Measurements from ENCODE around the gene BDNF. TPM values are rescaled to one million over a fixed set of nuclear protein-coding genes. Genes with fewer than 3 reads are reported as not detected.

BDNF gene
- total and polyA plus RNA-seq, 2 donors (not counting 3 experiments of a cell fraction or from before 2014, with no cell fraction given): 3.1 to 3.6 TPM

DNA sequence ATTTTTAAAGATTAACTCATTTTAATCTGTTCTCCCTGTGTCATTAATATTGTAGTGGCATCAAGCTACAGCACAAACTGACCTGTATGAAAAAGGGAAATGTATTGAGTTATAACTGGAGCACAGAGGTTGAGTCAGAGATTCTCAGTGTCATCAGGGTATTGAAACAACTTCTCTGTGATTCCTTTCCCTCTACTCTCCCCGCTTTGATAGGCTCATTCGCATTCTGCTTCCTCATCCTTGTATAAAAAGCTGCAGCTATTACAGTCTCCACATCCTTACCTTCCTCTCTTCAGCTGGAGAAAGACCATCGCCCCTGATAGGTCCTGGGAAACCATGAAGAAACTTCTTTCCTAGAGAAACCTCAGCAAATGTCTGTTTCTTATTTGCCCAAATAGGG, 90.0 kb downstream of the BDNF start:
- POLR2A ChIA-PET: no interaction called here

DNA sequence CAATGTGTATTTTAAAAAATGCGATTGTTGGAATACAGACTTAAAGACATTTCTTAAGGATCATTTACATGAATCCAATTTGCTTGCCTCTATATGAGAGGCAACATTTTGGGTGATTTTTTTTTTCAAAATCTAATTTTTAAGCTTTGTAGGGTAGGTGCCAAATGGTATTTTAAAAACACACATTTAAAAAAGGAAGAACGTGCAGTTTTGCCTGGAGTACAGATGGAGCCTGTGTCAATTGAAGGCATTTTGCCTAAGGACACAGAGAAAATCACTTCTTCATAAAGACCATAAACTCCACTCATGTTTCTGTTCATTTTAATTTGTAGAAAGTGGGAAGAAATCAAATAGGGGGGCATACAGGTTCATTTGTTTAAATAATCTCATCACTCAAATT, 91.3 kb downstream of the BDNF start:
- FAIRE-seq: no peak
- dilution Hi-C loops (cut with MboI; ENCODE audit: extremely low pct_ligation_motif_present, low sequenced_read_pairs) (no loop called here), intact Hi-C loops (cut with micrococcal nuclease) (no loop called here)
- Histone ChIP-seq H3K9me1 (replicated peaks; ENCODE audit: control insufficient read depth, extremely low read depth, insufficient read depth, low read length) (no peaks in the 10 kb centered on the region), H2AFZ (ENCODE audit: low read depth, low read length) (no peak overlapping the region), H3K4me3 (replicated peaks in 1 of 3; ENCODE audit: insufficient read depth in 1 of 3, low read depth in 1 of 3, low read length in 3 of 3) (no peak overlapping the region), H3K27ac (ENCODE audit: insufficient read depth, low read depth, low read length) (no peak overlapping the region), H3K4me1 (ENCODE audit: control insufficient read depth, extremely low read depth, insufficient read depth, low read length) (no peaks in the 10 kb centered on the region), H3K79me2 (ENCODE audit: control insufficient read depth, insufficient read depth, low read length) (no peaks in the 10 kb centered on the region), H3K9ac (replicated peaks; ENCODE audit: extremely low read depth, insufficient read depth, low read length) (no peak overlapping the region), H3K27me3 (ENCODE audit: control insufficient read depth in 2 of 2, insufficient read depth in 2 of 2, low read length in 2 of 2) (peaks cover 0 to 2% of the 10 kb centered on the region in 2 experiments), H3K4me2 (ENCODE audit: insufficient read depth, low read length) (no peak overlapping the region), H3K36me3 (ENCODE audit: control insufficient read depth in 2 of 2, extremely low read depth in 1 of 2, insufficient read depth in 2 of 2, low read length in 2 of 2) (no peaks in the 10 kb centered on the region), H4K20me1 (replicated peaks; ENCODE audit: control insufficient read depth, extremely low read depth, insufficient read depth, low read length) (no peaks in the 10 kb centered on the region), H3K9me3 (replicated peaks; ENCODE audit: control insufficient read depth, insufficient read depth, low read length) (no peaks in the 10 kb centered on the region)
- TF ChIP-seq, protein P1, sequence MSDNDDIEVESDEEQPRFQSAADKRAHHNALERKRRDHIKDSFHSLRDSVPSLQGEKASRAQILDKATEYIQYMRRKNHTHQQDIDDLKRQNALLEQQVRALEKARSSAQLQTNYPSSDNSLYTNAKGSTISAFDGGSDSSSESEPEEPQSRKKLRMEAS (IDR thresholded peaks at IDR 0.05; ENCODE audit: insufficient read depth, insufficient read length): no peak
- TF ChIP-seq FOS (IDR thresholded peaks at IDR 0.05; ENCODE audit: borderline replicate concordance, insufficient read depth, low read length): no peak
- TF ChIP-seq GATA2 (IDR thresholded peaks at IDR 0.05; ENCODE audit: insufficient read depth, insufficient read length, low read depth, low read length): no peak
- TF ChIP-seq JUN (IDR thresholded peaks at IDR 0.05; ENCODE audit: borderline replicate concordance, insufficient read depth, insufficient read length, low read depth): no peak
- no peak for TF ChIP-seq POLR2A (IDR thresholded peaks at IDR 0.05; ENCODE audit: low read depth, low read length)
- TF ChIP-seq POLR2AphosphoS5 (IDR thresholded peaks at IDR 0.05; ENCODE audit: insufficient read depth, low read depth, low read length): no peak
- TF ChIP-seq EZH2 (IDR thresholded peaks at IDR 0.05; ENCODE audit: borderline replicate concordance, low read depth, low read length, severe bottlenecking): no peak
- TF ChIP-seq, protein P2, sequence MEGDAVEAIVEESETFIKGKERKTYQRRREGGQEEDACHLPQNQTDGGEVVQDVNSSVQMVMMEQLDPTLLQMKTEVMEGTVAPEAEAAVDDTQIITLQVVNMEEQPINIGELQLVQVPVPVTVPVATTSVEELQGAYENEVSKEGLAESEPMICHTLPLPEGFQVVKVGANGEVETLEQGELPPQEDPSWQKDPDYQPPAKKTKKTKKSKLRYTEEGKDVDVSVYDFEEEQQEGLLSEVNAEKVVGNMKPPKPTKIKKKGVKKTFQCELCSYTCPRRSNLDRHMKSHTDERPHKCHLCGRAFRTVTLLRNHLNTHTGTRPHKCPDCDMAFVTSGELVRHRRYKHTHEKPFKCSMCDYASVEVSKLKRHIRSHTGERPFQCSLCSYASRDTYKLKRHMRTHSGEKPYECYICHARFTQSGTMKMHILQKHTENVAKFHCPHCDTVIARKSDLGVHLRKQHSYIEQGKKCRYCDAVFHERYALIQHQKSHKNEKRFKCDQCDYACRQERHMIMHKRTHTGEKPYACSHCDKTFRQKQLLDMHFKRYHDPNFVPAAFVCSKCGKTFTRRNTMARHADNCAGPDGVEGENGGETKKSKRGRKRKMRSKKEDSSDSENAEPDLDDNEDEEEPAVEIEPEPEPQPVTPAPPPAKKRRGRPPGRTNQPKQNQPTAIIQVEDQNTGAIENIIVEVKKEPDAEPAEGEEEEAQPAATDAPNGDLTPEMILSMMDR (IDR thresholded peaks at IDR 0.05; ENCODE audit: extremely low read depth in 1 of 2, insufficient read depth in 1 of 2, low read depth in 1 of 2, low read length in 2 of 2): no peak
- TF ChIP-seq MYC (IDR thresholded peaks at IDR 0.05; ENCODE audit: low read depth, low read length): no peak
- POLR2A ChIA-PET: no interaction called here
- BruUV-seq (replicated peaks): no TSS peak
- CTCF ChIA-PET: no interaction called here
- DNase-seq (ENCODE audit: low read depth, low spot score): no peak

More for the DNA sequence above, 90.0 kb downstream of the BDNF start:
- no peaks in the 10 kb centered on the region for H3K9me3 ChIP-seq (replicated peaks; ENCODE audit: control insufficient read depth, insufficient read depth, low read length)
- H2AFZ ChIP-seq (ENCODE audit: low read depth, low read length): no peak overlapping the region
- DNase-seq (ENCODE audit: low read depth, low spot score) (no peak), FAIRE-seq (no peak)
- dilution Hi-C loops (cut with MboI; ENCODE audit: extremely low pct_ligation_motif_present, low sequenced_read_pairs) (no loop called here), intact Hi-C loops (cut with micrococcal nuclease) (no loop called here)
- no peaks in the 10 kb centered on the region for H3K79me2 ChIP-seq (ENCODE audit: control insufficient read depth, insufficient read depth, low read length)
- H3K4me1 ChIP-seq (ENCODE audit: control insufficient read depth, extremely low read depth, insufficient read depth, low read length): no peaks in the 10 kb centered on the region
- CTCF ChIA-PET: no interaction called here
- no peaks in the 10 kb centered on the region for H4K20me1 ChIP-seq (replicated peaks; ENCODE audit: control insufficient read depth, extremely low read depth, insufficient read depth, low read length)
- TF ChIP-seq POLR2AphosphoS5 (IDR thresholded peaks at IDR 0.05; ENCODE audit: insufficient read depth, low read depth, low read length): no peak
- TF ChIP-seq, protein P1 (IDR thresholded peaks at IDR 0.05; ENCODE audit: insufficient read depth, insufficient read length): no peak
- no peak for TF ChIP-seq JUN (IDR thresholded peaks at IDR 0.05; ENCODE audit: borderline replicate concordance, insufficient read depth, insufficient read length, low read depth)
- no peak for TF ChIP-seq MYC (IDR thresholded peaks at IDR 0.05; ENCODE audit: low read depth, low read length)
- TF ChIP-seq GATA2 (IDR thresholded peaks at IDR 0.05; ENCODE audit: insufficient read depth, insufficient read length, low read depth, low read length): no peak
- H3K9me1 ChIP-seq (replicated peaks; ENCODE audit: control insufficient read depth, extremely low read depth, insufficient read depth, low read length): no peaks in the 10 kb centered on the region
- H3K9ac ChIP-seq (replicated peaks; ENCODE audit: extremely low read depth, insufficient read depth, low read length): no peak overlapping the region
- no peaks in the 10 kb centered on the region for H3K36me3 ChIP-seq (ENCODE audit: control insufficient read depth in 2 of 2, extremely low read depth in 1 of 2, insufficient read depth in 2 of 2, low read length in 2 of 2)
- no peak overlapping the region for H3K4me2 ChIP-seq (ENCODE audit: insufficient read depth, low read length)
- no peak overlapping the region for H3K4me3 ChIP-seq (replicated peaks in 1 of 3; ENCODE audit: insufficient read depth in 1 of 3, low read depth in 1 of 3, low read length in 3 of 3)
- BruUV-seq (replicated peaks): no TSS peak
- peaks cover 0 to 2% of the 10 kb centered on the region in 2 experiments for H3K27me3 ChIP-seq (ENCODE audit: control insufficient read depth in 2 of 2, insufficient read depth in 2 of 2, low read length in 2 of 2)
- no peak overlapping the region for H3K27ac ChIP-seq (ENCODE audit: insufficient read depth, low read depth, low read length)

All from endothelial cell of umbilical vein (primary cell).